Fibroblast of peridontal ligament (primary cell): ENCODE data around the gene ZFYVE16.
A peak's percentile ranks its signal among the peaks of the same experiment; 100 is the strongest.
"Not testable (repeated sequence)": the region's sequence is repeated elsewhere in the genome, so short reads cannot be mapped to it uniquely, and the experiment has no call there.

ENCODE experiments used
- DNase-seq: peaks from one replicate; pipeline ENCODE4 v3.0.0-alpha.2; 2010; ENCODE audit errors: extremely low read depth

ZFYVE16 gene

DNA sequence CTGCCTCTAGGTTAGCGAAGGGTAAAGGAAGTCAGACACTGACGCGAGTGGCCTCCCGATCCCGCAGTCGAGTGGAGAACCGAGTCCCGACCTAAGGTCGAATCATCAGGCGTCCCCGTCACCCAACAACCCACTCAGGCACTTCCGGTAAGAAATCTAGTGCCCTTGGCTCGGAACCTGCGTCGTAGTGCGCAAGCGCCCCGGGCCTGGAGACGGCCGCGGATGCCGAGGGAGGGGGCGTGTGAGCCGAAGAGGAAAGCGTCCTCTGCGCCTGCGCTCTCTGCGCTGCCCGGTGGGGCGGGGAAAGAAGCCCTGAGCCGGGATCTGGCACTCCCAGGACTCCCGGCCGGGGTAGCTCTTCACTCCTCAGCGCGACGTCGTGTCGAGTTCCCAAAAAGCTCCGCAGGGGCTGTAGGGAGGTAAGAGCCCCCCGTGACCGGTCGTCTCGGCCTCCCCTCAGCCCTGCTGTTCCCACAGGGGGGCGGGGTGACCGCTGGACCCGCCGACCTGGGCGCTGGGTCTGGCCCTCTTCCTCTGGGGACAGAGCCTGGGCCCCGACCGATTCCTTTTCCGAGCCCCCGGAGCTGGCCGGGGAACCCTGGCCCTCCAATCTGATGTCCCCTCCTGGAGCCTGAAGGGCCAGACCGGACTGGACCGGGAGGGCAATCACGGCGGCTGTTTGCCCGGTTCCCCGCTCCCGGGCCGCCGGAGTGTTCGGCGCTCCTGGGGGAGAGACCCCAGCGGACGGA, at the start of gene ZFYVE16:
Gene ZFYVE16, plus strand, starts transcription at position 330 of the 749 bp plus-strand sequence. CDS start 26,084 bp downstream, outside the sequence.
- peak; percentile 97 for DNase-seq

DNA sequence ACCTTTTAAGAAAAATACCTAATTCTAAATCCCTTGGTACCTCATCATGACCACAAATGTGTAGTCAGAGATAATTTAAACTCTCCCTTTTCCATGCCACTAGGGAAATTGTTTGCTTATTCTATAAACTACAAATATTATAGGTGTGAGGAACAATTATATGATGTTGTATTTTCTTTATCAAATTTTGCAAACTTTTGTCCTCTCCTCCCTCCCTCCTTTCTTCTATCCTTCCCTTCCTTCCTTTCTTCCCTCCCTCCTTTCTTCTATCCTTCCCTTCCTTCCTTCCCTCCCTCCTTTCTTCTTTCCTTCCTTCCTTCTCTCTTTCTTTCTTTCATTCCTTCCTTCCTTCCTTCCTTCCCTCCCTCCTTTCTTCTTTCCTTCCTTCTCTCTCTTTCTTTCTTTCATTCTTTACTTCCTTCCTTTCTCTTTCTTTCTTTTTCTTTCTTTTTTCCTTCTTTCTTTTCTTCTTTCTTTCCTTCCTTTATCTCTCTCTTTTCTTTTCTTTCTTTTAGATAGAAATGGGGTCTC, 46.9 kb upstream of the ZFYVE16 start:
- no peak for DNase-seq

DNA sequence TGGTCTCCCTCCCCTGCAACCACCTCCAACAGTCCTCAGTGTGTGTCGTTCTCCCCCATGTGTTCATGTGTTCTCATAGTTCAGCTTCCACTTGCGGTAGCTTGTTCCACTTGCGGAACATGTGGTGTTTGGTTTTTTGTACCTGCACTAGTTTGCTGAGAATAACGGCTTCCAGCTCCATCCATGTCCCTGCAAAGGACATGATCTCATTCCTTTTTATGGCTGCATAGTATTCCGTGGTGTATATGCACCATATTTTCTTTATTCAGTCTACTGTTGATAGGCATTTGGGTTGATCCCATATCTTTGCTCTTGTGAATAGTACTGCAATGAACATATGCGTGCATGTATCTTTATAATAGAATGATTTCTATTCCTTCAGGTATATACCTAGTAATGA, 43.0 kb upstream of the ZFYVE16 start:
- DNase-seq = no peak

DNA sequence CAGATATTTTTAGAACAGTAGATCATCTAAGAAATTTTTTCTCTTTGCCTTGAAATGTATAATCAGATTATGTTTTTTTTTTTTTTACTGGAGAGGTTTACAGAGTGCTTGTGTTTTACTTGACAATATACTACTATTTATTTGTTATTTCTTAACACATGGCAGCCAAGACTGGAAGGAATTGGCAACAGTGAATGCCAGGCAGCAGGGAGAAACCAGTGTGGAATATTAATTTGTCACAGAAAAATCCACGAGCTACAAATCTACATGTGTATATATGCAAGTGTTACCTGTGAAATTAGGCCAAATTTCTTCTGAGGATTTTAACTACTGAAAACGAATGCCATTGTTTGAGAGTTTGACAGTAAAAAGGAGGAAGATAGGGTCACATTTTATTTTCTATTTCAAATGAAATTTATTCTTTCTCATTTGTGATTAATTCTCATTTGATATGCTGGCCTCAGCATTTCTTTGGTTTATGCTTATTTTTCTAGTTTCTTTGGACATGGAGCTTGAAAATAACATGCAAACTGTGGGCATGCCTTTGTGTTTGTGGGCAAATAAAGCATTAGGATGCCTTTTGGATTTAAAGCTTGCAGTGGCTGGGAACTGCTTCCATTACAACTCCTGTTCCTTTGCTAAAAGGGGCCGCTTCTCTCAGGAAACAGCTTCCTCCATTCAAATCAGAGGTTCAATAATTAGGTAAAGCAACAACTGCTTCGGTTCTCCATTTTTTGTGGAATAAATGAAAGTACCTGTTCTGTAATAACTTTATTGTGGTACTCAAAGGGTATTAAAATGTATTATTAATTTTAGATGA, 39.0 kb upstream of the ZFYVE16 start:
- no peak for DNase-seq

DNA sequence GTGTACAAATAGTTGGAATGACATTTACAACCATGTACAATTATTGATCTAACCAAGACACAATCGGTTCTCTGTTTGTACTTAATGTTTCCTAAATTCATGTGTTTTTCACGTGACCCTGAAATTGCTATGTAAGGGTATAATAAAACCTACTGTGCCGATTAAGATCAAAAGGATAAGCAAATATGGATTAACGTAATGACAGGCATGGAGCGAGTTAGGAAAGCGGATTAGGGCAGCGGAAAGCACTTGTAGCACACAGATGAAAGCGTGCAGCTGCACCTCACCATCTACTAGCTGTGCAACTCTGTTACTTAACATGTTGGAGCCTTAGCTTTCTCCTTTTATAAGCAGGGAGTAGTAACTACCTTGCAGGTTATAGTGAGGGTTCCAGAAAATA, 38.3 kb upstream of the ZFYVE16 start:
- no peak for DNase-seq

DNA sequence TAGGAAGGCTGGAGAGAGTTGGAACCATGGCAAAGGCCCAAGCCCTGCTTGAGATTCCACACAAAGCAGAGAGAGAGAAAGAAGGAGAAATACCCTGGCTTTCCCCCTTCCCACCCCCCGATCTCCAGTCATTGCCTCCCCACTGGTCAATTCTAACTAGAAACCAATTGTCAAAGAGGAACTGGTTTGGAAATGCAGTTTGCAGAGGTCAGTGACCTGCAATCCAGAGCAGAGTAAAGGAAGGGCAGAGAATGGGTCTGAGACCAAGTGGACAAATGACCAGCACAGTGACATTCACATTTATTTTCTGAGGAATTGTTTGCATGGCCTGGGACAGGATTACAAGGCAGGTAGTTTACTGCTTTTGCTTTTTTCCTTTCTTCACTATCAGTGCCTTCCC, 37.5 kb upstream of the ZFYVE16 start:
- no peak for DNase-seq

DNA sequence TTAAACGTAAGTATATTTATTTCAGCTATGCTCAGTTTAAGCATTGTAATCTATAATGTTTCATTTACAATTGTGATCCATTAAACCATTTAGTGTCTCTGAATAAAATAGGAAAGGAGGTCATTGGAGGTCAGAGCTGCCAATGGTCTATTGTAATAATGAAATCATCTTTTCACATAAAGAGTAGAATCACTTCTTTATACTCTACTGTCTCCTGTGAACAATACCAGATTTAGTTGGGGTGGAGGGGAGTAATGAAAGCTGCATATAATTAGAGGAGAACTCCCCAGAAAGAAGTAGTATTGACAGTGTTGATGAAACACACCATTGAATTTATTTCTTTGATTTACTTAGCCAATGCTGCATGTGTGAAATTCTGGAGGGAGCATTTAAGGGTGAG, 35.1 kb upstream of the ZFYVE16 start:
- DNase-seq = no peak

DNA sequence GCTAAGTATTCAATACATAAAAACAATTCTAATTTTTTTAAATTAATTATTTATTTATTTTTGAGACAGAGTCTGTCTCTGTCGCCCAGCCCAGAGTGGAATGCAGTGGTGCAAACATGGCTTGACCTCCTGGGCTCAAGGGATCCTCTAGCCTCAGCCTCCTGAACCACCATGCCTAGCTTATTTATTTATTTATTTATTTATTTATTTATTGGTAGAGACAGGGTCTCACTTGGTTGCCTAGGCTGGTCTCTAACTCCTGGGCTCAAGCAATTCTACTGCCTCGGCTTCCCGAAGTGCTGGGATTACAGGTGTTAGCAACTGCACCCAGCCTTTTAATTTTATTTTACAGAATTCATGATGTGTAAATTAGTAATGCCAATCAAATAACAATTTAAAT, 33.7 kb upstream of the ZFYVE16 start:
- DNase-seq = no peak

DNA sequence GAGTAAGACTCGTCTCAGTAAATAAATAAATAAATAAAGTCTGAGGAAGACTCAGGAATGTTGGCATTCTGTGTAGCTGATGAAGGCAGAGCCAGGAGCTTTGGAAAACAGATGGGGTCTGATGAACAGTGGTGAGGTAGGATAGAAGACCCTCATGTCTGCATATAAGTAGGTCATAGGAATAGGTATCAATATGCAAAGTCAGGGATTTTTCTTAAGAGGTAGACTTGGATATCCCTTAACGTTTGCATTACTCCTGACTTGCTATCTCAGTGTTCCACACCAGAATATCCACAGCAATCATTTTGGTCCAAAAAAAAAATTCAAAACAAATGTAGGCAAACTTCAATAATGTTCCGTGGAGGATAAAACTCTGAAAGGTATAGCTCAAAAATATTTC, 31.3 kb upstream of the ZFYVE16 start:
- no peak for DNase-seq

DNA sequence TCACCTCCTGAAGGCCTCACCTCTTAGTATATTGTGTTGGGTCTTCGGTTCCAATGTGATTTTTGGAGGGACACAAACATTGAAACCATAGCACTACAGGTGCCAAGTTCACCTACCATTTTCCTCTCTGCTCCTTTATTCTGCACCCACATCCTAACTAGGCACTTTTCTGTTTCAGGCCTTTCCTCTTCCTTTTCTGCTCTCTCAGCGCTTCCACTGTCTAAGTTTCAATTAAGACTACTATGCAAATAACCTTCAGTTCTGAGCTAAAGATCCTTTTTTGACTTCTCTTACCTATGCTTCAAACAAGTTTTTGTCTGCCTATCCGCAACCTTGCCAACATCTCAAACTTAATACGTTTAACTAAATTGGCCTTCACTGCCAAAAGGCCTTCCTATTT, 25.4 kb upstream of the ZFYVE16 start:
- no peak for DNase-seq

DNA sequence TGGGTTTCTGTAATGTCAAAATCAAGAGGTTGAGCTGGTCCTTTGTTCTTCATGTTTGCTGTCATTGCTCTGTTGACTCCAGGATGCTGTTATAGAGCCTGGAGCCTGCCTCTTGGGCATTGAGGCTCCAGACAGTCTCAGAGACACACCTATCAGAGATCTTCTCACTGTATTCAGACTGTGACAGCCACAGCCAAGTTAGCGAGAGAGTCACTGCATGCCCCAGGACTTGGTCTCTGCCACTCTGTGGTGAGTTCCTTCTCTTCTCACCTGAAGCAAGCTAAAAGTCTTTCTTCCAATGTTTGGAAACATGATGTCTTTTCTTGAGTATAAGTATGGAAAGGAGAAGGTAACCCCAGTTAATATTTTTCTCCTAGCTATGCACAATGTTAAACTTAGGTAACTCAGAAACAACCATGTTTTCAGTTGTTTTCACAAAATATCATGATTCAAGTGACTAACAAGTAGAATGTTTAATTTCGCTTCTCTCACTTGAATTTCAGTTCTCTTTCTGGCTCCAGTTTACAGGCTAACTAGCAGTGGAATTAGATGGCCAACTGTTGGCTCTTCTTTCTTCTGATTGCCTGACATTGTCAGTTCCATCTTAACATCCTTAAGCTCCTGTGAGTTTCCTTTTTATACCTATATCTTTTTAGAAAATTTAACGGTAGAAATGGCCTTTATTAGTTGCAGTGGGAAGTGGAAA, 20.6 kb upstream of the ZFYVE16 start:
- no peak for DNase-seq

DNA sequence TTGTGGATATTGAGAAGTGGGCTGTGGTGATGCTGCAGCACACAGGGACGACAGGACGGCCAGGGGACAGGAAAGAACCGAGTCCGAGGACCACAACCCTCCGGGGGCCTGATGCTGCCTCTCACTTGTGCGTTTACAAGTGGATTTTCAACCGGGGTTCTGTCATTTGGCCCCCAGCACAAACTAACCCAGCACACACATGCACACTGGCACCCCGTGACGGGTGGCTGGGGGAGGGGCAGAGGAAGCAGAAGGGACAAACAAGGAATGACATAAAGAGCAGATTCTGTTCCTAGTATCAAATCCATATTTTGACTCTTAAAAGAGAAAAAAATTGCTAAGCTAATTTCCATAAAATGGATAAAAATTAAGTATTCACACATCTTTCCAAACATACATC, 18.3 kb upstream of the ZFYVE16 start:
- DNase-seq = no peak

DNA sequence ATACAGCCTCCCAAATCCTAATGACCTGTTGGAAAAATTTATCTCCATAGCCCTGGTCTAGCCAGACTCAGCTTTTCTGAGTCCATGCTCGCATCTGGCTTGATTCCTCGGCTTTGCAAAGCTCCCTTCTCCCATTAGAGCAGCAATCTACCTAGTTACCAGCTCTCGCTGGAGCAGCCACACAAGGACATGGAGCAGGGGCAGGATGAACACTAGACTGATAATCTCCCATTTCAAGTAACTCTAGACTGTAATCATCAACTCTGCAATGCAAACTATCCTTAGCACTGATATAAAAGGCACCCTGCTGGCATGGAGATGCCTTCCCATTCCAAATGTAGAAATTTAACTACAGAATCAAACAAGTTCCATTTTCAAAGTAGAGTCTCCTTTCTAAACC, 17.5 kb upstream of the ZFYVE16 start:
- not testable (repeated sequence) for DNase-seq

DNA sequence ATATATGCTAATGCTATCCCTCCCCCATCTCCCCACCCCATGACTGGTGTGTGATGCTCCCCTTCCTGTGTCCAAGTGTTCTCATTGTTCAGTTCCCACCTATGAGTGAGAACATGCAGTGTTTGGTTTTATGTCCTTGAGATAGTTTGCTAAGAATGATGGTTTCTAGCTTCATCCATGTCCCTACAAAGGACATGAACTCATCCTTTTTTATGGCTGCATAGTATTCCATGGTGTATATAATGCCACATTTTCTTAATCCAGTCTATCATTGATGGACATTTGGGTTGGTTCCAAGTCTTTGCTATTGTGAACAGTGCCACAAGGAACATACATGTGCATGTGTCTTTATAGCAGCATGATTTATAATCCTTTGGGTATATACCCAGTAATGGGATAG, 16.6 kb upstream of the ZFYVE16 start:
- not testable (repeated sequence) for DNase-seq

DNA sequence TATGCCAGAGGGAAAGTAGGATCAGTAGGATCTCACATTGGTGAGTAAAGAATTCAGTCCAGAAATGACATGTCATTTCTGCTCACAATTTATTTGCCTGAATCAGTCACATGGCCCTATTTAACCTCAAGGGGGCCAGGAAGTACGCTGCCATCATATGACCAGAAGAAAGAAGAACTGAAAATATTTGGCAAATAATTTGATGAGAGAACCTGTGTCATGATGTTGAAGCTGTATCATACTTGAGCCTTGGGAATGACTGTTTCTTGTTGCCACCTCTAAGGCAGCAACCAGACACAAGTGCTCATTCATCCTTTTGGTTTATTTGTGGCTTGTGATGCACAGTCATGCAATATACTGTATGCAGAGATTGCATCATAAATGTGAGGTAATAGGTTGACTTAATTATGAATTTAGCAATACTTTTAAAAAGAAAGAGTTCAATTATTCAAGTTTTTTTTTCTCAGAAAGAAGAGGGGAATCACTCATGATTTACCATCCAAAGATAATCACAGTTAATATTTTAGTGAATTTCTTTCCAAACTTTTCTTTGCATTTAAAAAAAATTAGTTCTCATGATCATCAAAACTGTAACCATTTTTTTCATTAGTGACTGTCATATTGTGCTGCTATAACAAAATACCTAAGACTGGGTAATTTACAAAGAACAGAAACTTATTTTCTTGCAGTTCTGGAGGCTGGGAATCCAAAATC, 8.2 kb upstream of the ZFYVE16 start:
- DNase-seq = peak; percentile 84

DNA sequence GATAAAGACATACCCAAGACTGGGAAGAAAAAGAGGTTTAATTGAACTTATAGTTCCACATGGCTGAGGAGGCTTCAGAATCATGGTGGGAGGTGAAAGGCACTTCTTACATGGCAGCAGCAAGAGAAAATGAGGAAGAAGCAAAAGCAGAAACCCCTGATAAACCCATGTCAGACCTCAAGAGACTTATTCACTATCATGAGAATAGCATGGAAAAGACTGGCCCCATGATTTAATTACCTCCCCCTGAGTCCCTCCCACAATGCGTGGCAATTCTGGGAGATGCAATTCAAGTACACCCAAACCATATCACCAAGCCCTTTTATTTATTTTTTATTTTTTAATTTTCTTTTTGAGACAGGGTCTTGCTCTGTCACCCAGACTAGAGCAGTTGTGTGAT, 7.5 kb upstream of the ZFYVE16 start:
- DNase-seq = not testable (repeated sequence)

DNA sequence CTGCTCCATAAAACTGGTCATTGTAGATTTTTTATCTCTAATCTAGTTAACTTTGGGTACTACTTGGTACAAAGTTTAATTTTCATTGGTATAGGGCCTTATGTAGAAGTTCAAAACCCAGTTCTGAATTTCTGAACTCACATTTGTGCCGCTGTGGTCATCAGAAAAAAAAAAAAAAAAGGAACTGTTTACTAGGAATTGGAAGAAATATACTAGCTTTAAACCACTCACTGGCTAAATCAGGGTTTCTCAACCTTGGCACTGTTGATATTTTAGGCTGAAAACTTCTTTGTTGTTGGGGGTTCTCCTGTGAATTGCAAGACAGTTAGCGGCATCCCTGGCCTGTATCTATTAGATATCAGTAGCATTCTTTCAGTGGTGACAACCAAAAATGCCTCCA, 4.1 kb upstream of the ZFYVE16 start:
- DNase-seq = no peak

DNA sequence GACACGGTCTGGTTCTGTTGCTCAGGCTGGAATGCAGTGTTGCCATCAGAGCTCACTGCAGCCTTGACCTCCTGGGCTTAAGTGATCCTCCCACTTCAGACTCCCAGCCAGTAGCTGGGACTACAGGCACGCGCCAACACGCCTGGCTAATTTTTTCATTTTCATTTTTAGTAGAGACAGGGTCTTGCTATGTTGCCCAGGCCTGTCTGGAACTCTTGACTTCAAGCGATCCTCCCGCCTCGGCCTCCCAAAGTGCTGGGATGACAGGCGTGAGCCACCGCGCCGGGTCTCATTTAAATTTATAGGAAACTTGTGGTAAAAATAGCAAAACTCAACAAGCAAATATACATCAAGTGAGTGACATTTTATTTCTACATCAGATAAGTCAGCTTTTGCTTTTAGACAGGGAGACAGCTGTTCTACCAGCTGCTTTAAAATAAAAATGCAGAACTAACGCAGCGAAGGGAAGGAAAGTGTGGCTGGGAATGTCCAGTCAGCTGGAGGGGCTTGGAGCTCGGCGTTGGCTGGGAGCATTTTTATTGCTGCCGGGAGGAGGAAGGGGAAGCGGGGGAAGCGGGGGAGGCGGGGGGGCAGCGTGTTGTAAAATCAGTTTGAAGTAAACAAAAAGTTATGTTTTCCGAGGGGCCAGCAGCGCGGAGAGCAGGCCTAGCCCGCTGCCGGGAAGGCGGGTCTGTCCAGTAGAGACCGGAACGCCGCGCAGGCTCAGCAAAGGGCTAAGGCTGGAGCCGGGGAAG, 707 bp upstream of the ZFYVE16 start:
- DNase-seq = no peak

DNA sequence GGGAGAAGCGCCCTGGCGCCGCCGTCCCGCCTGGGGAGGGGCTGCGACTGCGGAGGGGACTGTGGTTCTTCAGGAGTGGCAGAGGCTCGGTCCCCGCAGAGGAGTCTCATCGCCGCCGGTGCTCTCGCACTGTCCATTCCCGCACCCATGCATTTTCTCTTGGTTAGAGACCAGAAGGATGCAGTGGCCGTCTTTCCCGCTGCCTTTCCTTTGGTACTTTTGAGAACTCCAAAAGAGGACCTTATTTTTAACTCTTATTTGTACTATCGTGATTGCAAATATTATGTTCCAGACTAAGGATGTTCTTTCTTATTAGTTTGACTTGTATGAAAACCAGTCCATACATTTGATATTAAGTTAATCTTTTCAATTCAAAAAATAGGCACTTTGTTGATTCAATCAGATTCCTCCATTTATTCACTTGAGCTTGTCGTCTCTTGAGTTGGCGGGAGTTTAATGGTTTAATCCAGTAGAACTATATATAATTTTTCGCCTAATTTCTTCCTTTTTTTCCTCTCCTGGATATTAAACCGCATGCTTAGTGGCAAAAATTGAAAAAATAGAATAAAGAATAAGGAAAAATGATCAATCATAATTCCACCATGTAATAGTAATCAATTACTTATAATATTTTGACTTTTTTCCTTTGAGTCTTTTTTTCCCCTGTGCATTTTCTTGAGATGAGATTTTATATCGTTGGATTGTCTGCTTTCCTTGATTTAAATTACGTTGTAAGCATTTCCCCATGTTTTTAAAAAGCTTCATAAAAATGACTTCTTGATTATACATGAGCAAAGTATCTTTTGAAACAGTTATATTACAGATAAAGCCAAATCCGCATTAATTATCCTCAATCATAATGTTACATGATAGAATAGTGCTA, 861 bp downstream of the ZFYVE16 start:
- peak; percentile 43 for DNase-seq
